ENCODE results near the gene CCDC33. TPM values are rescaled to one million over a fixed set of nuclear protein-coding genes. Genes with fewer than 3 reads are reported as not detected.
A peak's percentile ranks its signal among the peaks of the same experiment; 100 is the strongest.

CCDC33 gene
- total RNA-seq, 1 donor from 2014 or later = not detected

- H3K27me3 Mint-ChIP-seq (ENCODE audit: unreplicated experiment) = no peaks in the 10 kb centered on the region
- no peak overlapping the region for H3K4me3 Mint-ChIP-seq (ENCODE audit: unreplicated experiment)
- H3K4me1 Mint-ChIP-seq (ENCODE audit: unreplicated experiment) = peaks cover 64% of the 10 kb centered on the region
- no peaks in the 10 kb centered on the region for H3K9me3 Mint-ChIP-seq (ENCODE audit: unreplicated experiment)
- no peaks in the 10 kb centered on the region for H3K36me3 Mint-ChIP-seq (ENCODE audit: unreplicated experiment)
- H3K27ac Mint-ChIP-seq (ENCODE audit: unreplicated experiment) = no peak overlapping the region
- no peak for DNase-seq (ENCODE audit: extremely low spot score, unreplicated experiment)
- no peak for TF ChIP-seq CTCF (IDR thresholded peaks at IDR 0.05)
These were observed 7.3 kb downstream of the CCDC33 start for GRCh38 chr15:74243431-74243830.

- Mint-ChIP-seq H3K4me3 (ENCODE audit: unreplicated experiment) (no peak overlapping the region), H3K27me3 (ENCODE audit: unreplicated experiment) (no peaks in the 10 kb centered on the region), H3K27ac (ENCODE audit: unreplicated experiment) (no peak overlapping the region), H3K9me3 (ENCODE audit: unreplicated experiment) (no peaks in the 10 kb centered on the region), H3K4me1 (ENCODE audit: unreplicated experiment) (peaks cover 50% of the 10 kb centered on the region), H3K36me3 (ENCODE audit: unreplicated experiment) (no peaks in the 10 kb centered on the region)
- DNase-seq (ENCODE audit: extremely low spot score, unreplicated experiment) = no peak
- TF ChIP-seq CTCF (IDR thresholded peaks at IDR 0.05) = no peak
These were observed 8.8 kb downstream of the CCDC33 start for GRCh38 chr15:74244822-74245341.

- H3K27me3 Mint-ChIP-seq (ENCODE audit: unreplicated experiment) = no peaks in the 10 kb centered on the region
- no peak for DNase-seq (ENCODE audit: extremely low spot score, unreplicated experiment)
- no peak for TF ChIP-seq CTCF (IDR thresholded peaks at IDR 0.05)
These were observed 9.3 kb downstream of the CCDC33 start for GRCh38 chr15:74245342-74245931.

GRCh38 chr15:74250266-74250665 lies 14.1 kb downstream of the CCDC33 start:
- Mint-ChIP-seq H3K36me3 (ENCODE audit: unreplicated experiment) (no peaks in the 10 kb centered on the region), H3K27me3 (ENCODE audit: unreplicated experiment) (no peaks in the 10 kb centered on the region), H3K9me3 (ENCODE audit: unreplicated experiment) (no peaks in the 10 kb centered on the region), H3K4me3 (ENCODE audit: unreplicated experiment) (no peak overlapping the region), H3K4me1 (ENCODE audit: unreplicated experiment) (peaks cover 35% of the 10 kb centered on the region), H3K27ac (ENCODE audit: unreplicated experiment) (no peak overlapping the region)
- TF ChIP-seq CTCF (IDR thresholded peaks at IDR 0.05) = no peak
- DNase-seq (ENCODE audit: extremely low spot score, unreplicated experiment) = no peak

More at GRCh38 chr15:74245342-74245931, 9.3 kb downstream of the CCDC33 start:
- H3K36me3 Mint-ChIP-seq (ENCODE audit: unreplicated experiment) = no peaks in the 10 kb centered on the region
- no peak overlapping the region for H3K4me3 Mint-ChIP-seq (ENCODE audit: unreplicated experiment)
- H3K9me3 Mint-ChIP-seq (ENCODE audit: unreplicated experiment) = no peaks in the 10 kb centered on the region
- H3K27ac Mint-ChIP-seq (ENCODE audit: unreplicated experiment) = no peak overlapping the region
- peaks cover 44% of the 10 kb centered on the region for H3K4me1 Mint-ChIP-seq (ENCODE audit: unreplicated experiment)

GRCh38 chr15:74251131-74251811 lies 15.1 kb downstream of the CCDC33 start:
- H3K4me3 Mint-ChIP-seq (ENCODE audit: unreplicated experiment) = no peak overlapping the region
- H3K27ac Mint-ChIP-seq (ENCODE audit: unreplicated experiment) = peak overlapping the region; percentile 51
- H3K27me3 Mint-ChIP-seq (ENCODE audit: unreplicated experiment) = no peaks in the 10 kb centered on the region
- H3K4me1 Mint-ChIP-seq (ENCODE audit: unreplicated experiment) = peaks cover 28% of the 10 kb centered on the region
- no peak for TF ChIP-seq CTCF (IDR thresholded peaks at IDR 0.05)
- no peaks in the 10 kb centered on the region for H3K9me3 Mint-ChIP-seq (ENCODE audit: unreplicated experiment)
- no peak for DNase-seq (ENCODE audit: extremely low spot score, unreplicated experiment)
- no peaks in the 10 kb centered on the region for H3K36me3 Mint-ChIP-seq (ENCODE audit: unreplicated experiment)

Data from osteocyte (in vitro differentiated cells).